SU-DHL-6 (cell line): ENCODE measurements around the gene AGFG2.

Source experiments
- H2AFZ ChIP-seq: fragments of 200-600 bp; sonication (generic); 2 replicates; pipeline ENCODE4 v1.6.1; 2014; ENCODE audit warnings: low read depth, mild to moderate bottlenecking, moderate library complexity, mixed read lengths, antibody characterized with exemption, low read length; ENCODE audit not compliant: severe bottlenecking
- H3F3A ChIP-seq: fragments of 200-600 bp; shearing (Covaris generic); 2 replicates; pipeline ENCODE4 v1.6.0; 2016; ENCODE audit warnings: antibody characterized with exemption, mild to moderate bottlenecking; ENCODE audit not compliant: insufficient read depth
- H3K27ac ChIP-seq: fragments of 200-600 bp; sonication (generic); 2 replicates; pipeline ENCODE4 v1.5.1; 2016; ENCODE audit warnings: low read depth, mild to moderate bottlenecking, low read length, moderate library complexity, mixed read lengths
- H3K27me3 ChIP-seq: fragments of 200-600 bp; sonication (generic), shearing (Covaris generic); 2 replicates; pipeline ENCODE4 v1.6.0; 2014; ENCODE audit warnings: mild to moderate bottlenecking, low read length
- H3K36me3 ChIP-seq: fragments of 200-600 bp; sonication (generic); 2 replicates; pipeline ENCODE4 v1.6.1; 2014; ENCODE audit warnings: mild to moderate bottlenecking, low read length, mixed read lengths
- H3K4me2 ChIP-seq: fragments of 300-600, 200-600 bp; shearing (Covaris generic), sonication (generic); 2 replicates; pipeline ENCODE4 v1.6.0; 2014; ENCODE audit warnings: low read length, low read depth, mild to moderate bottlenecking; ENCODE audit not compliant: poor library complexity, severe bottlenecking
- H3K4me3 ChIP-seq: fragments of 200-600 bp; sonication (generic); 2 replicates; pipeline ENCODE4 v1.5.1; 2014; ENCODE audit warnings: antibody characterized with exemption, low read length, mild to moderate bottlenecking, mixed read lengths; ENCODE audit not compliant: insufficient read depth, poor library complexity, severe bottlenecking
- H3K79me2 ChIP-seq: fragments of 200-600 bp; sonication (generic); 2 replicates; pipeline ENCODE4 v1.6.1; 2014; ENCODE audit warnings: mild to moderate bottlenecking, low read length, moderate library complexity; ENCODE audit not compliant: insufficient read depth
- H3K9ac ChIP-seq: fragments of 200-600 bp; sonication (generic); 2 replicates; pipeline ENCODE4 v1.7.0; 2014; ENCODE audit warnings: mild to moderate bottlenecking, low read length
- H3K9me2 ChIP-seq: fragments of 200-600 bp; sonication (generic); replicated peaks from 2 replicates; pipeline ENCODE4 v1.6.1; 2014; ENCODE audit warnings: low read length; ENCODE audit not compliant: insufficient read depth
- H3K9me3 ChIP-seq: fragments of 200-600 bp; sonication (generic); 2 replicates; pipeline ENCODE4 v1.6.1; 2014; ENCODE audit warnings: low read length, mixed read lengths; ENCODE audit not compliant: insufficient read depth
- H4K20me1 ChIP-seq: fragments of 200-600 bp; sonication (generic); 2 replicates; pipeline ENCODE4 v1.6.1; 2014; ENCODE audit warnings: low read depth, mild to moderate bottlenecking, antibody characterized with exemption, low read length, moderate library complexity, mixed read lengths
- EZH2phosphoT487 ChIP-seq: fragments of 200-600 bp; sonication (generic), shearing (Covaris generic); conservative IDR thresholded peaks from 2 replicates; pipeline ENCODE4 v1.6.1; 2018; ENCODE audit warnings: mild to moderate bottlenecking, antibody characterized with exemption, low read length, moderate library complexity, mixed read lengths
- TF ChIP-seq, protein P1 (sequence below): fragments of 200-600 bp; sonication (generic); IDR thresholded peaks from one replicate; pipeline ENCODE4 v1.5.1; 2017; ENCODE audit warnings: antibody characterized with exemption, mild to moderate bottlenecking, low read length, moderate library complexity; ENCODE audit not compliant: insufficient read depth, poor library complexity, severe bottlenecking

AGFG2 gene

GRCh38 chr7:100598425-100598824 lies 59.4 kb downstream of the AGFG2 start:
- no peak overlapping the region for H3K4me3 ChIP-seq
- H3K36me3 ChIP-seq = no peaks in the 10 kb centered on the region
- no peak overlapping the region for H3K4me2 ChIP-seq
- no peak overlapping the region for H3K9ac ChIP-seq
- H3K79me2 ChIP-seq = no peaks in the 10 kb centered on the region
- no peaks in the 10 kb centered on the region for H3F3A ChIP-seq
- H2AFZ ChIP-seq = no peak overlapping the region
- no peak for TF ChIP-seq EZH2phosphoT487
- TF ChIP-seq, protein P1, sequence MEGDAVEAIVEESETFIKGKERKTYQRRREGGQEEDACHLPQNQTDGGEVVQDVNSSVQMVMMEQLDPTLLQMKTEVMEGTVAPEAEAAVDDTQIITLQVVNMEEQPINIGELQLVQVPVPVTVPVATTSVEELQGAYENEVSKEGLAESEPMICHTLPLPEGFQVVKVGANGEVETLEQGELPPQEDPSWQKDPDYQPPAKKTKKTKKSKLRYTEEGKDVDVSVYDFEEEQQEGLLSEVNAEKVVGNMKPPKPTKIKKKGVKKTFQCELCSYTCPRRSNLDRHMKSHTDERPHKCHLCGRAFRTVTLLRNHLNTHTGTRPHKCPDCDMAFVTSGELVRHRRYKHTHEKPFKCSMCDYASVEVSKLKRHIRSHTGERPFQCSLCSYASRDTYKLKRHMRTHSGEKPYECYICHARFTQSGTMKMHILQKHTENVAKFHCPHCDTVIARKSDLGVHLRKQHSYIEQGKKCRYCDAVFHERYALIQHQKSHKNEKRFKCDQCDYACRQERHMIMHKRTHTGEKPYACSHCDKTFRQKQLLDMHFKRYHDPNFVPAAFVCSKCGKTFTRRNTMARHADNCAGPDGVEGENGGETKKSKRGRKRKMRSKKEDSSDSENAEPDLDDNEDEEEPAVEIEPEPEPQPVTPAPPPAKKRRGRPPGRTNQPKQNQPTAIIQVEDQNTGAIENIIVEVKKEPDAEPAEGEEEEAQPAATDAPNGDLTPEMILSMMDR = no peak
- no peak overlapping the region for H3K27ac ChIP-seq
- no peaks in the 10 kb centered on the region for H3K9me2 ChIP-seq
- no peaks in the 10 kb centered on the region for H4K20me1 ChIP-seq
- no peaks in the 10 kb centered on the region for H3K9me3 ChIP-seq
- H3K27me3 ChIP-seq = no peaks in the 10 kb centered on the region

DNA sequence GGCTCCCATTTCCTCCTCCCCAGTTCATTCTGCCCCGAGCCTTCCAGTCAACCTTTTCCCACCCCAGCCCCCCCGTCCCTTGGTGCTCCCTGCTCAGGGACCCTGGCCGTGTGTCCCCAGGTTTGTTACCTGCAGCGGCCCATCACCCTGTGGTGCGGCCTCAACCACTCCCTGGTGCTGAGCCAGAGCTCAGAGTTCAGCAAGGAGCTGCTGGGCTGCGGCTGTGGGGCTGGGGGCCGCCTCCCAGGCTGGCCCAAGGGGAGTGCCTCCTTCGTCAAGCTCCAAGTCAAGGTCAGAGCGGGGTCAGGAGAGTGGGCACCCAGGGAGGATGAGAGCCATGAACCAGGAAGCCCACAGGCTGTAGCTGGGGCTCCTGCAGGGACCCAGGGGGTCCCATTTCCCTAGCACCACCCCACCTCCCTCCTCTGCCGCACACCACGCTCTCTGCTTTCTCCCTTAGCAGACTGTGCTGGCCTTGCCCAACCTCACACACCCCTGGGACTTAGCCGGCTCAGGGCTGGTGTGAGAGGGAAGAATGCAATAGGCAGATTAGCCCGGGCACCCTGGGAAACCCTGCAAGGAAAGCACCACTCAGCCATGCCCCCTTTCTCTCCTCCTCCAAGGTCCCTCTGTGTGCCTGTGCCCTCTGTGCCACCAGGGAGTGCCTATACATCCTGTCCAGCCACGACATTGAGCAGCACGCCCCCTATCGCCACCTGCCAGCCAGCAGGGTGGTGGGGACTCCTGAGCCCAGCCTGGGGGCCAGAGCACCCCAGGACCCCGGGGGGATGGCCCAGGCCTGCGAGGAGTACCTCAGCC lies 61.1 kb downstream of the AGFG2 start:
- H3K4me2 ChIP-seq = no peak overlapping the region
- no peaks in the 10 kb centered on the region for H3K9me2 ChIP-seq
- no peak overlapping the region for H2AFZ ChIP-seq
- no peaks in the 10 kb centered on the region for H3K27me3 ChIP-seq
- TF ChIP-seq, protein P1 = peak; percentile 80
- no peak for TF ChIP-seq EZH2phosphoT487
- no peak overlapping the region for H3K4me3 ChIP-seq
- no peaks in the 10 kb centered on the region for H3K9me3 ChIP-seq
- H3K27ac ChIP-seq = no peak overlapping the region
- no peak overlapping the region for H3K9ac ChIP-seq
- no peaks in the 10 kb centered on the region for H3K36me3 ChIP-seq
- no peaks in the 10 kb centered on the region for H3F3A ChIP-seq
- no peaks in the 10 kb centered on the region for H3K79me2 ChIP-seq
- no peaks in the 10 kb centered on the region for H4K20me1 ChIP-seq

DNA sequence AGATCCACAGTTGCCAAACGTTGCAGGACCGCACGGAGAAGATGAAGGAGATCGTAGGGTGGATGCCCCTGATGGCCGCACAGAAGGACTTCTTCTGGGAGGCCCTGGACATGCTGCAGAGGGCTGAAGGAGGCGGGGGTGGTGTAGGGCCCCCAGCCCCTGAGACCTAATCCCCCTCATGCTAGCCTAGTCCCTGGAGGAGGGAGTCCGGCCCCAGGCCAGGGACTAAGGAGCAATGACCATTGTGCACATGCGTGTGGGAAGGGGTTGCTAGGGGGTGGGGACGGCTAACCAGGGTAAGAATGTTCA lies 61.7 kb downstream of the AGFG2 start:
- Histone ChIP-seq H3K27ac (no peak overlapping the region), H3K36me3 (no peaks in the 10 kb centered on the region), H3F3A (no peaks in the 10 kb centered on the region), H3K9me2 (no peaks in the 10 kb centered on the region), H3K9ac (no peak overlapping the region), H3K9me3 (no peaks in the 10 kb centered on the region), H3K27me3 (no peaks in the 10 kb centered on the region), H2AFZ (no peak overlapping the region), H3K4me3 (no peak overlapping the region), H3K79me2 (no peaks in the 10 kb centered on the region), H4K20me1 (no peaks in the 10 kb centered on the region), H3K4me2 (no peak overlapping the region)
- TF ChIP-seq, protein P1 = peak; percentile 17
- TF ChIP-seq EZH2phosphoT487 = no peak
